Subcutaneous adipose tissue (tissue), 4 donors: Measurements from ENCODE around the gene WDR26. TPM values are rescaled to one million over a fixed set of nuclear protein-coding genes. Genes with fewer than 3 reads are reported as not detected.

Experiments
- CTCF ChIP-seq: fragments of 450-650 bp; IDR thresholded peaks from one replicate; pipeline ENCODE4 v1.5.1; 2016; ENCODE audit warnings: low read depth, mild to moderate bottlenecking, control low read depth, antibody characterized with exemption, moderate library complexity
- total RNA-seq, 4 donors: library from RNA; depleted of rRNA; stranded (reverse); fragments of >200 nt; gene quantifications; one replicate each; pipeline ENCODE4 v1.1.0, GENCODE V29; 2016

WDR26 gene
- total RNA-seq, 4 donors from 2014 or later: 128 to 189 (median 140) TPM

GRCh38 chr1:224368409-224368808 is 66.2 kb downstream of the WDR26 start:
- TF ChIP-seq CTCF: no peak

GRCh38 chr1:224359207-224359606 is 75.4 kb downstream of the WDR26 start:
- no peak for TF ChIP-seq CTCF

- TF ChIP-seq CTCF: no peak
These were observed 76.4 kb downstream of the WDR26 start for GRCh38 chr1:224358237-224358636.

- no peak for TF ChIP-seq CTCF
These were observed 76.9 kb downstream of the WDR26 start for GRCh38 chr1:224357626-224358124.

GRCh38 chr1:224356685-224357625 is 77.6 kb downstream of the WDR26 start, which contains the start of gene CNIH4:
Gene CNIH4, plus strand, starts transcription at chr1:224356879. Its CDS starts 46 bp downstream, at chr1:224356925.
- TF ChIP-seq CTCF: no peak

GRCh38 chr1:224353975-224354925 is 80.3 kb downstream of the WDR26 start:
- no peak for TF ChIP-seq CTCF

GRCh38 chr1:224348137-224348536 is 86.5 kb downstream of the WDR26 start:
- no peak for TF ChIP-seq CTCF
